GM18498 (cell line): ENCODE results near the gene TRPM5.

Experiments
- ATAC-seq: cut with Tn5 transposase; IDR thresholded peaks from one replicate; pipeline ENCODE4 v1.9.1; 2021; ENCODE audit warnings: mild to moderate bottlenecking, moderate library complexity; ENCODE audit not compliant: unreplicated experiment

TRPM5 gene

DNA sequence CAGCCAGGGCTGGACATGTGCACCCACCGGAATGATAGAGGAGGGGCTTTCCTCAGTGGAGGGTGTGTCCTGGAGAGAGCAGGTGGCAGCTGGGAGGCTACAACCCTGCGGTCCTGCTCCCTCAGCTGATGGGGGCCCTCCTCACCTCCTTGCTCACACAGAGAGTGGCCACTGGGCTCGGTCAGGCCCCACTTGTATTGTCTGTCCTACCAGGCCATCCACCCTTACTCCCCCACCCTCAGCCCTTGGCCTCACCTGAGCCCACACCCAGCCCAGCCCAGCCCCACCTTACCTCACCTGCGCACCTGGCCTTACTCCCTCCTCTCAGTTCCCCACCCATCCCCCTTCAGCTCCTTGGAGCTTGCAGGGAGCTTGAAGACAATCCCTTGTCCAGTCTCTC is 3.1 kb downstream of the TRPM5 start:
- ATAC-seq, result no peak

DNA sequence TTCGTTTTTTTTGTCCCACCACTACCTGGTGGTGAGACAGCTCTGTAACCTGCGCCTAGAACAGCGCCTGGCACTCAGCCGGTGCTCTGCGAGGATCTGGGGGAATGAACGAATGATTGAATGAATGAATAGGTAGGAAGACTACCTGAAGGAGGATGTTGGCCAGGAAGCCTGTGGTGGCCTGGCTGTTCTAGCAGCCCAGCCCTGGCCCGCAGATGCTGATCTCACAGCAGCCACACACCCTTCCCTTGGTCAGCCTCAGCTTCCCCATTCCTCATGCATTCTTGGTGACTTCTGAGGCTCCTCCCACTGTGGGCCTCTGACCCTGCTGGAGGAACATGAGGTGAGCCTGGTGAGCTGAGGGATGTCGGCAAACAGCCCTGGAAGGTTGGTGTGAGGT is 3.7 kb downstream of the TRPM5 start:
- no peak for ATAC-seq

GRCh38 chr11:2439820-2440219 is 4.5 kb downstream of the TRPM5 start:
- no peak for ATAC-seq

GRCh38 chr11:2437516-2437915 is 6.8 kb downstream of the TRPM5 start:
- ATAC-seq, result no peak

DNA sequence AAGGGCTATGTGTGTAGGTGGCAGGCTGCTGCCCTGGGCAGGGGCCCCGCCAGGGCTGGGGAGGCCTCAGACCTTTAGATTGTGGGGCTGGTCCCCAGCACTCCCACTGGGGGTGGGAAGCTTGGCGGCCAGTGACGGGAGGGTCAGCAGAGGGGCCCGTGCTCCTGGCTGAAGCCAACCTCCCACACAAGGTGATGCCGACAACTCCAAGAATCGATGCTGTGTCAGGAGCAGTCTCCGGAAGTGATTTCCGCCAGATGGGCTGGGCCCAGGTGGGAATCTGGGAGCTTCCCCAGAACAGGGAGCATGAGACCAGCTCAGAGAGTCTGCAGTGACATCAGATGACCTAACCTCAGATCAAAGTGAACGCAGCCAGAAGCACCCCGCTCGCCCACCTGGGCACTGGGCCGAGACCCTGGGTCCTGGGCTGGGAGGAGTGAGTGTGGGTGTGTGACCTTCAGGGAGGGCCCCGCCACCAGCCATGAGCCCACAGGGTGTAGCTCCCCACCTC is 7.7 kb downstream of the TRPM5 start:
- ATAC-seq, result no peak

GRCh38 chr11:2436013-2436520 is 8.2 kb downstream of the TRPM5 start:
- no peak for ATAC-seq

DNA sequence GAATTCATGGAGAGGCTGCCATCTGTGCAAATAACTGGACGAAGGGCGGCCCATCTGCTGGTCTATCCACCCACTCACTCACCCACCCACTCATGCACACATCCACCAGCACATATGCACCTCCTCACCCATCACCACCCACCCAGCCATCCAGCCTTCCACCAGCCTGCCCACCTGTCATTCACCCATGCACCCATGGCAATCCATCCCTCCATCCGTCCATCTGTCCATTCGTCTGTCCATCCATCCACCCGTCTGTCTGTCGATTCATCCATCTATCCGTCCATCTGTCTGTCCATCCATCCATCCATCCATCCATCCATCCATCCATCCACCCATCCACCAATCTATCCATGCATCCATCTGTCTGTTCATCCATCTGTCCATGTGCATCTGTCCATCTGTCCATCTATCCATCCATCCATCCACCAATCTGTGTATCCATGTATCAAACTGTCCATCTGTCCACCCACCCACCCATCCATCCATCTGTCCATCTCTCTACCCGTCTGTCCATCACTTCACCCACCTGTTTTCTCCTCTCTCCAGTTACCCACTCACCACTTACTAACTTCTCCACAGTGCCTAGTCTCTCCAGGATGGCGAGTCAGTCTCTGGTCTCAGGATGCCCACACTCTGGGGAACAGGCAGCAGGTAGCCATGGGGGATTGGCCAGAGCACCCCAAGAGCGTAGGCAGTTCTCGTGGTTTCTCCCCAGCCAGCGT is 8.9 kb downstream of the TRPM5 start:
- no peak for ATAC-seq

- ATAC-seq, result no peak
These were observed 9.6 kb downstream of the TRPM5 start for GRCh38 chr11:2434506-2435255.

DNA sequence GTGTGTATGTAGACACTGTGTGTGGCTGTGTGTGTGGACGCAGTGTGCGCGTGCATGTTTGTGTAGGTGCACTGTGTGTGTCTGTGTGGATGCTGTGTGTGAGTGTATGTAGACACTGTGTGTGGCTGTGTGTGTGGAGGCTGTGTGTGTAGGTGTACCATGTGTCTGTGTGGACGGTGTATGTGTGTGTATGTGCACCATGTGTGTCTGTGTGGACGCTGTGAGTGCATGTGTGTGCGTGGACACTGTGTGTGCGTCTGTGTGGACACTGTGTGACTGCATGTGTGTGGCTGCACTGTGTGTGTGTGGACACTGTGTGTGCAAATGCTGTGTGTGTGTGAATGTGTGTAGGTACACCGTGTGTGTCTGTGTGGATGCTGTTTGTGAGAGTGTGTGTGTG is 10.3 kb downstream of the TRPM5 start:
- ATAC-seq, result no peak

- no peak for ATAC-seq
These were observed 11.0 kb downstream of the TRPM5 start for GRCh38 chr11:2433106-2433925.

GRCh38 chr11:2432628-2433071 is 11.7 kb downstream of the TRPM5 start:
- ATAC-seq, result no peak

DNA sequence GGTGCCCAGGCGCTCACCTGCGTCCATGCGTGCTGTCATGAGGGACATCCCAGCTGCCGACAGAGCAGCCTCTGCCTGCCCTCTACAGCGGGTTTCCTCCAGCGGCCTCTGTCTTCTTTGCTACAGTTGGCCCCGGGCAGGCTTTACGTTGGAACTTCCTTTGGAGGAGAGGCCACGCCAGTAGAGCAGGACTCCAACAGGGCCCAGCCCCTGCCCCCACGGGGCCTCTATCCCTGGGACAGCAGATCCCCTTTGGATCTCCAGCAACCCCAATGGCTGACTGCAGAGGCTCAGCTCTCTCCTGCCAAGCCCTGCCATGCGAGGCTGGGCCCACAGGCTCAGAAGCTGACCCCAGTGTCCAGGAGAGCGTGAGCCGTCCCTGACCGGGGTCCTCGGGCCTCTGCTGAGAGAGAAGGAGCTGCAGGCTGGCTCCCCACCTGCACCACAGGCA is 12.1 kb downstream of the TRPM5 start:
- no peak for ATAC-seq

DNA sequence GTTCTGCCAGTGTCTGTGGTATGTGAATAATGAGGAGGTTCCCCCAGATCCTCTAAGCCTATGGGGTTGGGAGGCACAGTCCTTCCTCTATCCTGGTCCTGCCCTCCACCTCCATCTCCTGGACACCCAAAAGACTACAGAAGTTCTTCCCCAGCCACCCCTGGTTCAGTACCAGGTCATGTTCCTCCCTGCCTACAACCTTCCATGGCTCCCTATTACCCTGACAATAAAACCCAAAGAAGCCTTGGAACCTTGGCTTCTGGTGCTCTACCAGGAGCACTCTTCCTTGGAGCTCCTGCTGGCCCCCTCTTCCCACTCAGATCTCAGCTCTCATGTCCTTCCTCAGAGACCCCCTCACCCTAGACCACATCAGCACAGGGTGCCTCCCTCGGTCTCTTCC is 12.9 kb downstream of the TRPM5 start:
- no peak for ATAC-seq

DNA sequence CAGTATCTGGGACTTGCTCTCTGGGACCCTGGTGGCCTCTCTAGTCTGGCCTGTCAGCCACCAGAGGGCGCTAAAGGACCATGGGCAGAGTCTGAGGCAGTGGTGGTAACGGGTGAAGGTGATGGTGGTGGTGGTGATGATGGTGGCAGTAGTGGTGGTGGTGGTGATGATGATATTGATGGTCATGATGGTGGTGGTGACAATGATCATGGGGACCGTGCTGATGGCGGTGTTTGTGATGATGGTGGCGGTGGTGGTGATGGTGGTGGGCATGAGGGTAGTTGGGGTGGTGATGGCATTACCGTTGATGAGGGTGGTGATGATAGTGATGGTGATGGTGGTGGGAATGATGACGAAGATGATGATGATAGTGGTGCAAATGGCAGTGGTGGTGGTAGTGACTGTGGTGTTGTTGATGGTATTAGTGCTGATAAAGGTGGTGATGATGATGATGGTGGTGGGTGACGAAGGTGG is 16.0 kb downstream of the TRPM5 start:
- no peak for ATAC-seq

DNA sequence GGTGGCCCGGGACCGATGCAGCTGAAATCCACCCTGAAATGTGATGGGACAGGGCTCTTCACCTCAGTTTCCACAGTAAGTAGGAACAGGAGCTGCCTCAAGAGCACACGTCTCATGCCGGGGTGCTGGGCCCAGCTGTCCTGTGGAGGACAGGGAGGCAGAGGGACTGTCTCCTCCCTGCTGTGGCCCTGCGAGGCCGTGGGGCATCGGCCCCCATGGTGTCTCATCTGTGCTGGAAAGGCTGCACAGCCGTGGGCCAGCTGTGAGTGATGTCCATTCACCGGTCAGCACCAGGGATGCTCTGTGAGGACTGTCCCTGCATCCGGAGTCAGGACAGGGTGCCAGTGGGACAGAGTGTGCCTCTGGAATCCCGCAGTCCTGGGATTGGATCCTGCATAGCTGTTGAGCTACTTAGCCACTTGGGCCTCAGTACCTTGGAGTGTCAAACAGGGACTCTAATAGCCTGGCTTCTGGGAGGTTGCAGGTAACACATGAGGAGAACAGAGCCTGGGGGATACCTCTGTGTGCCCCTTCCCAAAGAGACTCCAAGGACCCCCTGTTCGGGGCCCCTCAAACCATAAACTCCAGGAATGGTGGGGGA is 16.5 kb downstream of the TRPM5 start:
- no peak for ATAC-seq

DNA sequence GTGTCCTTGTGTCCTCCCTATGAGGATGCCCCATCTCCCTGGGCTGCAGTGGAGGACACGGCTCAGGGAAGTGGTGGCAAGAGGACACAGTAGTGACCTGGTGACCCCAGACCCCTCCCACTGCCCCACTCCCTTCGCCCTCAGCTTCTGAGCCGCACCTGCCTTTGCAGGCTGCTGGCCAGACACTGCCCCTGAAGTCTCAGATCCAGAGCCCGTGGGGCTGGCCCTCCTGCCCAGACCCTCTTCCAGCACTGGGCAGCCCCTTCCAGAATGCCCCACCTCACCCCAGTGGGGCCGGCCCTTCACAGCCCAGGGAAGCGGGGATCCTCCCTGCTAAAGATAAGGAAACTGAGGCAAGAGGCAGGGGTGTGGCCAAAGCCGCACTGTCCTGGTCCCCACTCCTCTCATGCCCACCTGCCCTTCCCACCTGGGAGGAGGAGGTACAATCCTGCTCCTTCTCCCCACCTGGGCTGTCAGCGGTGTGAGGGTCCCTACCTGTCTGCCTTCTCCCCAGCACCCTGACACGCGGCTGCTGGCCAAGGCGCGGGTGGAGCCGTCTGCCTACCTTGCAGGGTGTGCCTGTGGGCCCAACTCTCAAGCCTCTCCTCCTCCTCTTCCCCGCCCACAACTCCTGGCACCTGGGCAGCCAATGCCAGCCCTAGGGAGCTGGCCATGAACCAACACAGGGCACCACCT is 17.3 kb downstream of the TRPM5 start:
- ATAC-seq, result no peak

- no peak for ATAC-seq
These were observed 18.1 kb downstream of the TRPM5 start for GRCh38 chr11:2426221-2426620.

- ATAC-seq, result no peak
These were observed 18.8 kb downstream of the TRPM5 start for GRCh38 chr11:2425506-2425905.

GRCh38 chr11:2424811-2425495 is 19.4 kb downstream of the TRPM5 start:
- ATAC-seq, result no peak
